GM19452 (cell line): ENCODE measurements around the gene NKX1-2.

Experiments
- ATAC-seq: cut with Tn5 transposase; IDR thresholded peaks from one replicate; pipeline ENCODE4 v1.9.1; 2021; ENCODE audit not compliant: unreplicated experiment

Gene NKX1-2

DNA sequence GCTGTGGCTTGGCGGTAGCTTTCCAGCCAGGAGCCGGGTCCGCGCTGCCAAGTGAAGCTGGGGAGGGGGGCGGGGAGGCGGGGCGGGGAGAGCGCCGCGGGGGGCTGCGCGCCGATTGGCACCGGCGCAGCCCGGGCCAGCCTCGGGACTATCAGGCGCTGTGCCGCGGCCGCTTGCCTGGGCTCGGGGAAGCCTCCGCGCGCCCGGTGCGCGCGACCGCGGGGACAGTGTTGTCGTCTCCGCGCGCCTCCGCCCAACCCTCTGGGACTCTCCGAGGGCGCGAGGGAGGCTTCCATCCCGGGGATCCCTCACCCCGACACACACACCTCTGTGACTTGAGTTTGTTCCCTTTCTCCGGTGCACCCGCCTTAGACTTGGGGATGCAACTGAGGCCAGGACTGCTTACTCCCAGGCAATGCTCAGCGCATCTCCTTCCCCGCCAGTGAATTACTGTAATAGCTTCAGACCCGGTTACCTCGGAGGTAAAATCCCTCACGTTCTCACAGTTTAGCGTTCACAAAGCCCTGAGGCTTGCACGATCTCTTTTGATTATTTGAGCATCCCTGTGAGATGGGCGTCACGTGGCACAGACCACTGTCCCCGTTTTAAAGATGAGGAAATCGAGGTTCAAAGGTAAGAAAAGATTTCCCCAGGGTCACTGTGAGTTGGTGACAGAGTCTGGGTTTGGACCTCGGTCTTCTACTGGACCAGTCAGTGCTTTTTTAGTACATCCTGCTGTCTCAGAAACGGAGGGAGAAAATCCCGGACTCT is at the start of gene NKX1-2:
NKX1-2 (minus strand) TSS at position 24 of the 771 bp plus-strand sequence. CDS start 92 bp downstream, outside the sequence.
- ATAC-seq, result no peak

DNA sequence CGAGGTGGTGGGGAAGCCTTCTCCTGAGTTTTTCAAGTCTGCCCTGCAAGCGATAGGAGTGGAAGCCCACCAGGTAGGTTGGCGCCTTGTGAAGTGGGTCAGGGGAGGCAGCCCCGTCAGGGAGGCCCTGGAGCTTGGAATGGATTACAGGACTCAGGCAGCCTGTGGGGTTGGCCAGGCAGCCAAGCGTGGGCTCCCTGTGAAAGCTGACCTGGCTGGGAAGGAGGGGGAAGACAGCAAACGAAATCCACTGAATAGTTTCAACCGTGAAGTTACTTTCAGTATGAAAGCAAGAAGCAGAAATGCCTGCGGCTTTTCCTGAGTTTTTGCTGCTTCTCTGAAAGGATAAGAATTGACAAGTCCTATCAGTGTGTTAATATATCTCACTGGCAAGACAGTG is 48.2 kb upstream of the NKX1-2 start:
- no peak for ATAC-seq

DNA sequence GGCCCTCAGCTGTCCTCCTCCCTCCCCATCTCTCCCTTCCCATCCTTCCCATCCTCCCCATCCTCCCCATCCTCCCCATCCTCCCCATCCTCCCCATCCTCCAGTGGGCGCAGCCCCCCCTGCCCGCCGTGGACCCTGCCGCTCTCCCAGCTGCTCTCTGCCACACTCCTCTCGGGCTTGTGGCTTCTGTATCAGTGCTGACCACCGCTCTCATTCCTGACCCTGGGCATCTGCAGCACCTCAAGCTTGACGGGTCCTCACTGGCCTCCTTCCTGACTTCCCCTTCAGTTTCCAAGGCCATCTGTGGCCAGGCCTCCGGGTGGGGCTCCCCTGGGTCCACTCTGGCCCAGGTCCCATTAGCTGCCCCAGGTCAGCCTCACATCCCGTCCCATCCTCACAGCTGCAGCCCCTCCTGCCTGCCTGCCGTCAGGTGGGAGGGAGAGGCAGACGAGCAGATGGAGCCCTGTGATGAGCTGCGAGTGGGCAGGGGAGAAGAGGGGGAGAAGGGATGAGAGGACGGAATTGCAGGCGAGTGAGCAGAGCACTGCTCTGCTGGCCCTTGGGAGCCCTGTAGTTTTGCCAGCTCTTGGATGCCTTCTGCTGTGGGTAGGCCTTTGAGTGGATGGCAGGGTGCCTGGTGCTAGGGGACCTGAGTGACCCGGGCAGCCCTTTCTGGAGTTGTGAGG is 47.5 kb upstream of the NKX1-2 start:
- no peak for ATAC-seq

DNA sequence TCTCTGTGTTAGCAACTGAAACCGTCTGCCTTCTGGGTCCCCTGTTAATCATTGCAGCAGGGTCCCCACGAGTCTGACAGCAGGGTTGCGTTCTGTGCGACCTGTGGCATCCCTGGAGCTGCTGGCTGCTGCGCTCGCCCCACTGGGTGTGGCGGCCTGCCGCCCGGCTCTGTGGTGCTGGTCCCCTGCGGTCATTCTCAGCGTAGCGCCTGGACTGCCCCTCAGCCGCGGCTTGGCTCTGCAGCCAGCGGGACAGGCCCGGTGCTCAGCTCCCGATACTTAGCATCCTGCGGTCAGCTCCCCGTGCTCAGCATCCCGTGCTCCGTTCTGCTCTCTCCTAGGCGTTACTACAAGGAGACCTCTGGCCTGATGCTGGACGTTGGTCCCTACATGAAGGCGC is 46.8 kb upstream of the NKX1-2 start:
- ATAC-seq, result no peak

DNA sequence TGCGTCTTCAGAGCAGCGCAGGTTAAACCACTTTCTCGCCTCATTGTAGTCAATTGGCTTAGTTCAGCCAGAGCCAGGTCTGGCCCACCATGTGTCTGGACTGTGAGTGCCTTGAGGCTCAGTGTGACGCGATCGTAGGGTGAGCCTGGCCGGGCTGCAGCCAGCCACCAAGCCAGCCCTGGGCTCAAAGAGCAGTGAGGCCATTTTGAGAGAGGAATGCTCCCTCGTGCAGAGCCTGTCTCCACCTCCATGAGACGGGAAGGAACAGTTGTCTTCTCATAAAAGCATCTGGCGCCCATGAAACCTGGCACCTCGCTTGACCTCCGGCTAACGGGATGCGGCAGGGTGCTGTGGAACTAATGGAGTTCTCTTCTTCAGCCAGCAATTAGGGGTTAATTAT is 46.3 kb upstream of the NKX1-2 start:
- ATAC-seq, result no peak

DNA sequence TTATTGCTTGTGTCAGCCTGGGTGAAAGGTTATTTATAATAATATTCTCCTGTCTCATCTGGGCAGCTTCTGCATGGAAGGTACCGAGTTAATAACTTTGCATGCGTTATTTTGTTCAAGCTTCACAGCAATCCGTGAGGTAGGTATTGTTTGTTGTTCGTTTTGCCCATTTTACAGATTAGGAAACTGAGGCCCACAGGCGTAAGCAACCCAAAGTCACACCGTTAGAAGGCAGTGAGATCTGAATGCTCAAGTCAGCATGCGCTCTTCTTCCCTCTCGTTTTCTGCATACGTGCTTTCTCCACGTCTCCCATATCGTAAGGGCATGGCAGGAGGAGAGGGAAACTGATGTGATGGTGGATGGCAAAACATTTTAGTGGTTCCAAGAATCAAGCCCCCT is 45.9 kb upstream of the NKX1-2 start:
- no peak for ATAC-seq

DNA sequence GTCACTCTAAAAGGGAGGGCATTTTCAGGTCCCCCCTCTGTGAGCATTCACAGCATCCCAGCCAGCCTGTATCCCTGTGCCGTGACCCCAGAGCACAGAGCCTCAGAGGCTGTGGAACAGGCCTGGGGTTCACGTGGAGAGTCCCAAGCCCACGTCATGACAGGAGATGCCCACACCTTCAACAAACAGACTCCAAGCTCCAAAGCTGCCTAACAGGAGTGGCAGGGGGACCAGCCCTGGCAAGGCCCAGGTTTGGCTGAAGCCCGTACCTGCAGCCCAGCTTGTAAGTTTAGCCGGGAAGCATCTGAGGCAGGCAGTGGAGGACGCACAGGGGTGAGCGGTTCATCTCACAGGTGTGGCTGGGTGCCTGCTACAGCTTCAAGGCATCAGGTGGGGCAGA is 45.3 kb upstream of the NKX1-2 start:
- no peak for ATAC-seq

DNA sequence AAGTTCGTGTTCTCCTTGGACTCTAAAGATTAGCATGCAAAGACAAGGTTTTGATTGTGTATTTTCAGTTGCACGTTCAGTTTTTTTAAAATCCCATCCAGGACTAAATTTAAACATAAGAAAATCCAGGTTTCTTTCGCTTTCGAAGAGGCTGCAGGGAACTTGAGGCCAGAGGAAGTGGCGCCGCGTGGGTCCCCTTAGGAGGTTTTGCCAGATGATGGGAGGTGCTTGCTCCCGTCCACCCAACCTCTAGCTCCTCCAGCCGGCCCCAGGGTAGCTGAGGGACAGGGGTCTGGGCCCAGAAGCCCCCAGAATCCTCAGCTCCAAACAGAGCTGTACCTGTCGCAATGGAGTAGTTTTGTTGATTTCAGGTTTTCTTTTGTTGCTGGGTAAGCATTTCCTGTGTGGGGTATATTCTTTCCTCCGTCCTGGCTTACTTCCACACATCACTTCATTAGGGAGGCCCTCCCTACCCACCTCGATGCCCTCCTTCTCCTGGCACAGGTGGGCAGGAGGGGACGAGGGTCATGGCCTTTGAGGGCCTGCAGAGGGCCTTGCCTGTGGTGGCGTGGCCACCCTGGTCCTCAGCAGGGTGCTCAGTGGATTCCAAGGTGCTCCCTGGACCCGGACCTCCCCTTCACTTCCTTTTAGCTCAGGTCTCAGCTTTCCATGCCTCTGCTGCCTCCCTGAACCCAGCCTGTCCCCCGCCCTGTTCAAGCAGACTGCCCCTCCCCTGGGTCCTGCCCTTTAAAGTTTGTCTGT is 44.4 kb upstream of the NKX1-2 start:
- ATAC-seq, result no peak

DNA sequence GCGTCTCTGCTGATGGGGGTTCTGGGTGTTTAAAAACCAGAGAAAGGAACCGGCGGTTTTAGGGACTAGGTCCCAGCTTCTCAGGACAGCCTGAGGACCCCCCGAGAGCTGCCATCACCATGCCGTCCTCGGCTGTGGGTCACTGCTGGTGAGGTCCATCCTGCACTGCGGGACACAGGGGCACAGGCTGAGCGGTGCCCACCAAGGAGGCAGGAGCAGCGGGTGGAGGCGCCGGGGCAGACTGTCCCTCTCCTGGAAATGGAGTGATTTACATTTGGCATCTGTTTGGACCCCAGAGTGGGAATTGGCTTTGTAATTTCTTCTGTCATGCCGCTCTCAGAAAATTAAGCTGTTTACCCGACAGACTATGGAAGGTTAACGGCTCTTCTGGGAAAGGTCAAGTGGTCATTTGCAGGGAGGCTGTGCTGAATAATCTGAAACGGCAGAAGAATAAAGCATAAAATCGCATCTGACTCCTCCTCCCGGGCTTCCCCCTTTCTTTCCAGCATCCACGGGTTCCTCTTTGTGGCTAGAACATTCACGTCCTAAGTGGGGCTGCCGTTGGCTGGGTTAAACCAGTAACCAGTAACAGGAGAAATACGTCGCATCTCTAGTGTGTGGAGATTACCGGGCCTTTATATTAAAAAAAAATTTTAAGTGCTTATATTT is 43.5 kb upstream of the NKX1-2 start:
- ATAC-seq, result no peak

DNA sequence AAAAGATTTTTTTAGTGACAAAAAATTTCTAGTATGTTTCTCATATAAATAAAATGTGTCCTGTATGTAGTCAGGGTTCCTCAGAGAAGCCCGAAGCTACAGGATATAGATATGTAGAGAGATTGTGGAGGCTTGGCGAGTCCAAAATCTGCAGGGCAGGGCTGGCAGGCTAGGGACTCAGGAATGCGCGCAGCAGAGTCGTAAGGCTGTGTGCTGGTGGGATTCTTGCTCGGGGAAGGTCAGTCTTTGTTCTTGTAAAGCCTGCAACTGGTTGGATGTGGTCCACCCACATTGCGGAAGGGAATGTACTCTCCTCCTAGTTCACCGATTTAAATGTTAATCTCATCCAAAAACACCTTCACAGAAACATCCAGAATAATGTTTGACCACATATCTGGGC is 42.4 kb upstream of the NKX1-2 start:
- ATAC-seq, result no peak

DNA sequence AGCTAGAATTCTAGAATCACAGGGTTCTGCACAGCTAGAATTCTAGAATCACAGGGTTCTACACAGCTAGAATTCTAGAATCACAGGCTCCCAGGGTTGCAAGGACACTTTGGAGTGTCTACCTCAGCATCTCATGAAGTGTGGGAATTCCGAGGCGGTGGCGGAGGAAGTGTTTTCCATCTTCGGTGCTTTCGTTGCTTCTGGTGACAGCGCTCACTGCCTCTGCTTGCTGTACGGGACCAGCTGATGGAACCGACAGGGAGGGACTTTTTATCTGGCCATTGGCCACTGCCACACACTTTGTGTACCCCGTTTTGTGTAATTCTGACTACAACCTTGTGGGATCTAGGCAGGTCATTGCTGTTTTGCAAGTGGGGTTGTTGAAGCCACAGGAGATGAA is 41.3 kb upstream of the NKX1-2 start:
- no peak for ATAC-seq

DNA sequence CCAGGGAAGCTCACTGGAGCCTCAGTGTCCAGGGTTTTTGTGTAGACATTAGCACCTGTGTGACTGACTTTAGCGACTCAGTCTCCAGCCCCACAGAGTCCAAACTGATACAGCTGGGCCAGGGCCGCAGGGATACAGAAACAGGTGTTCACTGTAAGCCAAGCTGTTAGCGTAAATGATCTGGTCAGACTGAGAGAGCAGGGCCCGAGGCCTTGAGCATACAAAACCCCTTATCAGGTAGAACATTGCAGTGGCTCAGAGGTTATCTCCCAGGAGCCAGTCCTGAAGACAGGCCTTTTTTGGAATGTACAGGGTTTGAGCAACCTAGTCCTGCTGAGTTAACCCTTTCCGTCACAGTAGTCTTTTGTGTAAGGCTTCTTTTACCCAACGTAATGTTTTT is 36.8 kb upstream of the NKX1-2 start:
- ATAC-seq, result no peak

DNA sequence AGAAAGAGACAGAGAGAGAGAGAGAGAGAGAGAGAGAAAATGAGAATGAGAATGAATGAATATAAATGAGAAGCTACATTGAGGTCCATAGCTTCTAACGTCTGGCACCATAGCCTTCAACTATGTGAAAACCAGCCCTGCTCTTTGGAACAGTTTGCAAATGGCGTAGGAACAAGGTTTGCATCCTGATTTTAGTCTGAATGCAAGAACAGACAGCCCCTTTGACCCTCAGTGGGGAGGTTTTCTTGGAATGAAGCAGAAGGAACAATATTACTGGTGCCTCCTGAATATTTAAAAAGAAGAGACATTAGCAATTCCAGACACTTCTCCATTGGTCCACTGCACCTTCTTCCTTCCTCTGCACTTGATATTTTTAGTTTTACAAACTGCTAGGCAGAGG is 34.8 kb upstream of the NKX1-2 start:
- no peak for ATAC-seq

DNA sequence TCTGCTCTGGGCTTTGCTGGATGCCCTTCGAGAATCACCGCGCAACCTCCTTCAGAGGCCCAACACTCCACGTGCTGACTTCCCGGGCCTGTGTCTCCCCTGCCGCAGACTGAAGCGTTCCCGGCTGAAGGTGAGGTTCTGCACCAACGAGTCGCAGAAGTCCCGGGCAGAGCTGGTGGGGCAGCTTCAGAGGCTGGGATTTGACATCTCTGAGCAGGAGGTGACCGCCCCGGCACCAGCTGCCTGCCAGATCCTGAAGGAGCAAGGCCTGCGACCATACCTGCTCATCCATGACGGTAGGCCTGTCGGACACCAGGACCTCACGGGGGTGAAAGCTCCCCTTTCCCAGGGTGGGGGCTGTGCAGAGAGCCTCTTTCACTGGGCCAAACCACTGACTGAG is 34.2 kb upstream of the NKX1-2 start:
- no peak for ATAC-seq

DNA sequence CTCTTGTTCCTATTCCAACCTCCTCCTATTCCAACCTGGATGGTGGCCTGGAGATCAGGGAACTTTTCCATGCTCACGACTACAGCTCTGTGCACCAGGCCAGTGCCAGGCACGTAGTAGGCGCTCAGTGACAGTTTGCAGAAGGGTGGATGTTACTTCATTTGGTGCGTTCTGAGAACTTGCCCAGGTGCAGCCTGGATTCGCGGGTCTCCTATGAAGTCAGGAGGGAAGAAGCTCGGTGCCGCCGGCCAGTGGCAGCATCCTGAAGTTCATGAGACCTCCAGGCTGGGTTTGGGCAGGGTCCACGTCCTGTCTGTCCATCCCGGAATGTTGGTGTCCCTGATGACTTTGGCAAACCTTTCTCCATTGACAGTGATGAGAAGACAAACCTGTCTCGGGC is 33.0 kb upstream of the NKX1-2 start:
- ATAC-seq, result no peak

DNA sequence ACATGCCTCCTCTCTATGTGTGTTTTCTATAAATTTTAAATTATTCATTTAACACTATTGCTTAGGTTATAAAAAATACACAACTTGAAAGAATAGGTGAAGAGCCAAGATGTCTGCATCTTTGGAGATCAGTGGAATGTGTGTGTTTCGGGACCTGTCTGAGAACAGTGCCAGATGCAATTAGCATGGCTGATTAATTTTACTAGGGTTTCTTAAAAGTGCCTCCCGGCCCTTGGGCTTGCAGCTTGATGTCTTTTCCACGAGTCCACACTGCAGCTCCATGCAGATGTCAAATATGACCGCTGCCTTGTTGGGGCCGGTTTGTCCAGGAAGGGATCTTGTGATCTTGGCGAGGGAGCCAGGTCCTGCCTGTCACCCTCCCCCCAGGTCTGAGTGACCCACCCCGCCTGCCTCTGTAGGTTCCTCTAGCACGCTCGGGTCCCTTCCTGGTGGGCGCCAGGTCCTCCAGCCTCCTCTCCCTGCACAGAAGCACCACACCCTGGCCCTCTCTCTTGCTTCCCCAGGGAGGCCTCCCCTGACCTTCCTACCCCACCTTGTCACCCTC is 32.5 kb upstream of the NKX1-2 start:
- ATAC-seq, result no peak

DNA sequence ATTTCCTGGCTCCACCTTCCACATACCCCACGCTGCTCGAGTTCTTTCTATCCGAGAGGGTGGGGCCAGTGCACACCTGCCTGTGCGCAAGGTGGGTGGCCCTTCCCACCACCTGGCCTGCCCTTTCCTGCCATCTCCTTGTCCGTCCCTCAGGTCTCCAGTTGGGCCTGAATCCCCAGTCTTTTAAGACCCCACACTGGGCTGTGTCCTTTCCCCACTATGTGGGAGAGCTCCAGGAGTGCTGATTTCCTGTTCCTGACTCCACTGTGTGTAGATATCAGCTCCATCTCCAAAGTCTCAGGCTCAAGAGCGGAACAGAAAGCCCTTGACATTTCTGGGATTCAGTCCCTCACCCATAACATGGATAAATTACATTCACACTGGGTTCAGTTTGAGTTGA is 31.9 kb upstream of the NKX1-2 start:
- ATAC-seq, result no peak

DNA sequence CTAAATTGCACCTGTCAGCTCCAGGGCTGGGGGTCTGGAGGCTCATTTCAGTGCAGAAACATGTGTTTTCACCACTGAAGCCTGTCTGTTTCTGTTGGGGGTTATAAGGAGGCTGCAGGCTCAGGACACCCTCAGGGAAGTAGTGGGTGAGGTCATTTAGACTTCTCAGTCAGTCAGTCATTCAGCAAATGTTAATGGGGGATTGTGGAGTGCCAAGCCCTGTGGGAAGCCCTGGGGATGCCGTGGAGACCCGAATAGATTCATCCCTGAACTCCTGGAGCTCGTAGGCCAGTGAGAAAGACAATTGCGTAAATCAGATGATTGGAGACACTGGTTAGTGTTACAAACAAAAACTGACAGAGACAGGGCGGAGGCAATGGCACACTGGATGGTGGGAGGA is 31.0 kb upstream of the NKX1-2 start:
- ATAC-seq, result no peak

DNA sequence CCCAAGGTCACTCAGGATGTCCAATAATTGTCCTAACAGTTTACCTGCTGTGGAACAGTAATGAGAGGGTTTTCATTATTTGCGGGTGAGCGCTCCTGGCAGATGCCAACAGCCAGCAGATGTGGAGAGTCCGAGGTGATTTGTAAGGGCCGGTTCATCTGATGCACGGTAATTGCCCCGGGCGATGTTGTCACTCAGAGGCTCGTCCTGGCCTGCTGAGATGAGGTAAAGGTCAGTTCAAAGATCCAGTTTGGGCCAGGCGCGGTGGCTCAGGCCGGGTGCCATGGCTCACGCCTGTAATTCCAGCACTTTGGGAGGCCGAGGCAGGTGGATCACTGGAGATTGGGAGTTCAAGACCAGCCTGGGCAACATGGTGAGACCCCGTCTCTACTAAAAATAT is 28.7 kb upstream of the NKX1-2 start:
- no peak for ATAC-seq

DNA sequence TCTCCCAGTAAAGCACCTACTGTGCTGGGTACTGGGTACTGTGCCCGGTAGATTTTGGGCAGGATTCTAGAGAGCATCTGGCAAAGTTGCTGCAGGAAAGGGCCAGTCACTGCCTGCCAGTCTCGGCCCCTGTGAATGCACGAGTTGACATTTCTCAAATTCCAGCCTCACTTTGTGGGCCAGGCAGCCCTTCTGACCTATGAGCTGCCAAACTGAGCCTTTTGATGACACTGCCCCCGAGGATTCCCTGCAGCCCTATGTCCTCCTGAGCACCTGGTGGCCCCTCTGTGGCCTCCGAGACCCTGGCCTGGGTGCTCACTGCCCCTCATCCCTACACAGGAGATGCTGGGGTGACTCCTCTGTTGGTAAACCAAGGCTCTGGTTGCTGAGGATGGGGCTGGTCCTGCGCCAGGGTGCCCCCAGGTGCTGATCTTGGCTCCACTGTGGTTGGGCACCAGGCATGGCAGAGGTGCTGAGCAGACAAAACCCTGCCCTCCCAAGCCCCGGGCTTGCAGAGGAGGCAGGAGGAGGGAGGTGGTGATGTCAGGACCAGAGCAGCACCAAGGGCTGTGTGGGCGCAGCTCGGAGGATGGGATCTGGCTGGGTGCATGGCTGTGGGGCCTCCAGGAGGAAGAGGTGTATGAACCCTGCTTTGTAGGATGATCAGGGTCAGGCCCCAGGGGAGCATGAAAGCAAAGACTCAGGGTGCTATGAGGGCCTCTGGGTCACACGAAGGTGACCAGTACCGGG is 28.0 kb upstream of the NKX1-2 start:
- no peak for ATAC-seq
